ENCODE data around the gene CRACR2A.

CRACR2A gene

GRCh38 chr12:3613641-3614395 lies 139.1 kb downstream of the CRACR2A start:
- no peak for DNase-seq

- no peak for DNase-seq
Measured at GRCh38 chr12:3611860-3612703, 140.8 kb downstream of the CRACR2A start.

- no peak for DNase-seq
Measured at GRCh38 chr12:3607821-3608220, 145.1 kb downstream of the CRACR2A start.

- DNase-seq: no peak
Measured at GRCh38 chr12:3607039-3607720, 145.7 kb downstream of the CRACR2A start.

- DNase-seq: no peak
Measured at GRCh38 chr12:3606128-3606527, 146.8 kb downstream of the CRACR2A start.

- DNase-seq: no peak
Measured at GRCh38 chr12:3605692-3606091, 147.2 kb downstream of the CRACR2A start.

GRCh38 chr12:3604748-3605586 lies 147.9 kb downstream of the CRACR2A start:
- peak; percentile 20 to 24 for DNase-seq

GRCh38 chr12:3604286-3604685 lies 148.6 kb downstream of the CRACR2A start:
- no peak for DNase-seq

GRCh38 chr12:3603576-3603975 lies 149.3 kb downstream of the CRACR2A start:
- DNase-seq: no peak

GRCh38 chr12:3602488-3602887 lies 150.4 kb downstream of the CRACR2A start:
- DNase-seq: no peak

- DNase-seq: no peak
Measured at GRCh38 chr12:3601461-3602150, 151.3 kb downstream of the CRACR2A start.

GRCh38 chr12:3600951-3601350 lies 152.0 kb downstream of the CRACR2A start:
- DNase-seq: no peak

GRCh38 chr12:3600039-3600720 lies 152.7 kb downstream of the CRACR2A start:
- no peak for DNase-seq

- no peak for DNase-seq
Measured at GRCh38 chr12:3598896-3599860, 153.7 kb downstream of the CRACR2A start.

GRCh38 chr12:3597526-3598210 lies 155.2 kb downstream of the CRACR2A start:
- no peak for DNase-seq

GRCh38 chr12:3596703-3597415 lies 156.1 kb downstream of the CRACR2A start:
- DNase-seq: no peak

- DNase-seq: no peak
Measured at GRCh38 chr12:3595721-3596120, 157.2 kb downstream of the CRACR2A start.

- DNase-seq: no peak
Measured at GRCh38 chr12:3594966-3595365, 157.9 kb downstream of the CRACR2A start.
